ENCODE measurements around the gene NSUN4.

NSUN4 gene

GRCh38 chr1:46403916-46404315 lies 63.3 kb downstream of the NSUN4 start:
- FAIRE-seq (no peak), DNase-seq (ENCODE audit: insufficient read length) (no peak)
- TF ChIP-seq POLR2A (IDR thresholded peaks at IDR 0.05; ENCODE audit: low read depth, low read length) = no peak
- TF ChIP-seq TAF1 (IDR thresholded peaks at IDR 0.05; ENCODE audit: borderline replicate concordance, low read depth, low read length) = no peak
- TF ChIP-seq POLR2AphosphoS5 (IDR thresholded peaks at IDR 0.05; ENCODE audit: low read depth, low read length) = no peak

GRCh38 chr1:46404482-46405196 lies 64.0 kb downstream of the NSUN4 start:
- FAIRE-seq = no peak
- no peak for DNase-seq (ENCODE audit: insufficient read length)
- TF ChIP-seq POLR2AphosphoS5 (IDR thresholded peaks at IDR 0.05; ENCODE audit: low read depth, low read length) (no peak), TAF1 (IDR thresholded peaks at IDR 0.05; ENCODE audit: borderline replicate concordance, low read depth, low read length) (no peak), POLR2A (IDR thresholded peaks at IDR 0.05; ENCODE audit: low read depth, low read length) (no peak)

DNA sequence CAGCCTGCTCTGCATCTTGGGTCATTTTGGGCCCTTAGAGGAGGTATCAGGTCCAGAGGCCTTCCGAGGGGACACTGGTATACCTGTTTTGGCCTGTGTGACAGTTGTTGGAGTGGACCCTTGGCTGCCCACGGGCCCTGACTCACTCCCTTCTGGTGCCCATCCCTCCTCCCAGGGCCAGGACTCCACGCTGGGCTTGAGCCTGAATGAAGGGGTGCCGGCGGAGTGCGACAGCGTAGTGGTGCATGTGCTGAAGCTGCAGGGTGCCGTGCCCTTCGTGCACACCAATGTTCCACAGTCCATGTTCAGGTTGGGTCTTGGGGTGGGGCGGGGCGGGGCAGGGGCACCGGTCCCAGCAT lies 64.6 kb downstream of the NSUN4 start:
- TF ChIP-seq TAF1 (IDR thresholded peaks at IDR 0.05; ENCODE audit: borderline replicate concordance, low read depth, low read length) (no peak), POLR2A (IDR thresholded peaks at IDR 0.05; ENCODE audit: low read depth, low read length) (no peak), POLR2AphosphoS5 (IDR thresholded peaks at IDR 0.05; ENCODE audit: low read depth, low read length) (no peak)
- FAIRE-seq (no peak), DNase-seq (ENCODE audit: insufficient read length) (no peak)

DNA sequence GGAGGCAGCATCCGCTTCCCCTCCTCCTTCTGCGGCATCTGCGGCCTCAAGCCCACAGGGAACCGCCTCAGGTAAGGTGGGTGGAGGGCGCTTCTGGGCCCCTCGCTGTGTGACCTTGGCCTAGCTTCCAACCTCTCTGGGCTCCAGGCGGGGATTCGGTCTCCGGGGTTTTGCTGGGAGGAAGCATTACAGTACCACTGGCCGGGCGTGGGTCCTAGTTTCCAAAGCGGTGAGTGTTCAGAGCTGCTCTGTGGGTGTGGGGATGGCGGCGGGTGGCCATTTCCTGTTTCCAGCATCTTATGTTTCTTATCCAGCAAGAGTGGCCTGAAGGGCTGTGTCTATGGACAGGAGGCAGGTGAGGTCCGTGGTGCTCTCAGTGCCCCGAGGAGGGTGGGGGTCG lies 65.1 kb downstream of the NSUN4 start:
- DNase-seq (ENCODE audit: insufficient read length) (no peak), FAIRE-seq (no peak)

DNA sequence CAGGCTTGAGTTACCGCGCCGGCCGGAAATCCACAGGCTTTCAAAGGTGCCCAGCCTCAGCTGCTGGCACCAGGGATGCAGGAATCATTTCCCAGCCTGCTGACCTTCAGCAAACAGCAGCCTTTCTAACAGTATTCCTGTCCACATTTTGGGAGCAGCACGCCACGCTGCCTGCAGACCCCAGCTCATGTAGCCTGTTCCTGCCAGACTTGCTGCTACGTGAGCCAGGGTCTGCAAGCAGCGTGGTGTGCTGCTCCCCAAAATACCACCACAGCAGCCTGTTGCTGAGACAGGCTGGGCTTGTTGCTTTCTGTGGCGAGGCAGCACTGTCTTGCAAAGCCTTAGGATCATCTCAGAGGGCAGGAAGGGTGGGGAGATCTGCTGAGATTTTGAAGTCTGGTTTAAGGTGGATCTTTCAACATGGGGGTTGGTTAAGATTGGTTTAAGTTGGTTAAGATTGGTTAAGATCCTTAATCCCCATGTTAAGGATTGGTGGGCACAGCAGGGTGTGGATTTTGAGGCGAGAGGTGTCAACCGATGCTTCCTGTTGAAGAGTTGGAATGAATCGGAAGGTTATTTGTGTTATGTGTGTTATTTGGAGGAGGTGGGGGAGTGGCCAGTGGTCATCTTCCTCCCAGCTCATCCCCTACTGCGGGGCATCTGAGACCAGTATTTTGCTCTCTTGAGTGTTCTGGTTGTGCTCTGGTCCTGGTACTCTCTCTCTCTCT lies 66.4 kb downstream of the NSUN4 start:
- no peak for FAIRE-seq
- TF ChIP-seq POLR2A (IDR thresholded peaks at IDR 0.05; ENCODE audit: low read depth, low read length) (no peak), TAF1 (IDR thresholded peaks at IDR 0.05; ENCODE audit: borderline replicate concordance, low read depth, low read length) (no peak), POLR2AphosphoS5 (IDR thresholded peaks at IDR 0.05; ENCODE audit: low read depth, low read length) (no peak)
- DNase-seq (ENCODE audit: insufficient read length) = no peak

More for the DNA sequence above, 65.1 kb downstream of the NSUN4 start:
- TF ChIP-seq TAF1 (IDR thresholded peaks at IDR 0.05; ENCODE audit: borderline replicate concordance, low read depth, low read length) (no peak), POLR2A (IDR thresholded peaks at IDR 0.05; ENCODE audit: low read depth, low read length) (no peak), POLR2AphosphoS5 (IDR thresholded peaks at IDR 0.05; ENCODE audit: low read depth, low read length) (no peak)

- TF ChIP-seq POLR2AphosphoS5 (IDR thresholded peaks at IDR 0.05; ENCODE audit: low read depth, low read length) = no peak
- no peak for TF ChIP-seq POLR2A (IDR thresholded peaks at IDR 0.05; ENCODE audit: low read depth, low read length)
- TF ChIP-seq TAF1 (IDR thresholded peaks at IDR 0.05; ENCODE audit: borderline replicate concordance, low read depth, low read length) = no peak
These were observed 67.0 kb downstream of the NSUN4 start for GRCh38 chr1:46407636-46408035.

DNA sequence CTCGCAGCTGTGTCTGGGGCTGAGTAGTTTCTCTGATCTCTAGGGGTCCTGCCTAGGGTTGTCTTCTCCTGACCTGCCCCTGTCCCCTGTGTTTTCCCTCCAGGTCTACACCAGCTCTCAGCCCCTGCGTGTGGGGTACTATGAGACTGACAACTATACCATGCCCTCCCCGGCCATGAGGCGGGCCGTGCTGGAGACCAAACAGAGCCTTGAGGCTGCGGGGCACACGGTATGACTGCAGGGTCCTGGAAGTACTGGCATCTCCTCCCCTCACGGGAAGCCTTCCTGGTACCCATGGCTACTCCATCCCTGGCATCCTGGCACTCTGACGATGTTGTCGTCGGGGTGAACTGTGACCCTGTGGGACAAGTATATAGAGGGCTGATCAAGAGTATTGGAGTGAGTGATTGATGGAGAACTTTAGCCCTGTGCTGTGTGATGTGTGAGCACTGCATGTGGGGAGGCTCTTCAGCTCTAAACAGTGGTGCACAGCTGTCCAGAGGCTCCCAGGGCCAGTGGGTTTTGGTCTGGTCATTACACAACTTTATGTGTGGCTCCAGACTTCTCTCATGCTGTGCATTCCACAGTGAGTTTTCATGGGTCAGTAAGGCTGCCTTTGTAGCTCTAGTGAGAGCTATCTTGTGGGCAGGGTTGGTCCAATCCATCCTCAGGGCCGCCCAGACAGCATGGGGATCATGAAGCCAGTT lies 67.9 kb downstream of the NSUN4 start:
- no peak for DNase-seq (ENCODE audit: insufficient read length)
- no peak for FAIRE-seq
- TF ChIP-seq TAF1 (IDR thresholded peaks at IDR 0.05; ENCODE audit: borderline replicate concordance, low read depth, low read length) (no peak), POLR2AphosphoS5 (IDR thresholded peaks at IDR 0.05; ENCODE audit: low read depth, low read length) (no peak), POLR2A (IDR thresholded peaks at IDR 0.05; ENCODE audit: low read depth, low read length) (no peak)

More at GRCh38 chr1:46407636-46408035, 67.0 kb downstream of the NSUN4 start:
- DNase-seq (ENCODE audit: insufficient read length) = no peak
- FAIRE-seq = no peak

- DNase-seq (ENCODE audit: insufficient read length) = no peak
- TF ChIP-seq TAF1 (IDR thresholded peaks at IDR 0.05; ENCODE audit: borderline replicate concordance, low read depth, low read length) (no peak), POLR2A (IDR thresholded peaks at IDR 0.05; ENCODE audit: low read depth, low read length) (no peak), POLR2AphosphoS5 (IDR thresholded peaks at IDR 0.05; ENCODE audit: low read depth, low read length) (no peak)
- FAIRE-seq = no peak
These were observed 68.4 kb downstream of the NSUN4 start for GRCh38 chr1:46409063-46409372.

DNA sequence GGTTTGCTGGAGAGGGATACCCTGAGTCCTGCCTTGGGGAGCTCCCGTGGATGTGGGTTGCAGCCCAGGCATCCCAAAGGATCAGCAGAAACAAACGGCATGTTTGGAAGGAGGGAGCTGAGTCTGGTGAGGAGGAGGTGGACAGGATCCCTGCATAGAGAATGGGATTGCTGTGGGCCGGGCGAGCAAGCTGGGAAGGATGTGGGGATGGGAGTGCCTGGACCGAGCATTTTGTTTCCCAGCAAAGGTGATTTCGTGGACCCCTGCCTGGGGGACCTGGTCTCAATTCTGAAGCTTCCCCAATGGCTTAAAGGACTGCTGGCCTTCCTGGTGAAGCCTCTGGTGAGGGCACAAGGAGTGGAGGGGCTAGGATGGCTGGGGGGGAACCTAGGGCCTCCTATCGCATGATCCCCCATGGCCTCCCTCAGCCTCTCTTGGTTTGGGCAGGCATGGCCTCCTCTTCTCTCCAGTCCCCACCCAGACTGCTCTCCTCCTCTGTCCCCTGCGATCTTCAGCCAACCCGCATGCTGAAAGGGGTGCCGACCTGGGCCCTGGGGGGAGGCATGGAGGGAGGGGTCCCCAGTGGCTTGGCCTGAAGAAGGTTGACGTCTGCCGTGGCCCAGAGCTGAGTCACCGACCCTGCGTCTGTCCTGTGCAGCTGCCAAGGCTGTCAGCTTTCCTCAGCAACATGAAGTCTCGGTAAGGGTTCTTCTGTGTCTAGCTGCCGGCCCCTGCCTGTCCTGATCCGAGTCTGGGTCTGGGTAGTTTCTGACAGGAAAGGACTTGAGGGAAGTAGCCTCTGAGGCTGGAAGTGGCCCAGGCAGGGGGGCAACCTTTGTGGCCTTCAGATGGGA lies 69.8 kb downstream of the NSUN4 start:
- TF ChIP-seq POLR2AphosphoS5 (IDR thresholded peaks at IDR 0.05; ENCODE audit: low read depth, low read length) (no peak), POLR2A (IDR thresholded peaks at IDR 0.05; ENCODE audit: low read depth, low read length) (no peak), TAF1 (IDR thresholded peaks at IDR 0.05; ENCODE audit: borderline replicate concordance, low read depth, low read length) (no peak)
- DNase-seq (ENCODE audit: insufficient read length) (no peak), FAIRE-seq (no peak)

GRCh38 chr1:46411010-46411405 lies 70.4 kb downstream of the NSUN4 start:
- TF ChIP-seq POLR2AphosphoS5 (IDR thresholded peaks at IDR 0.05; ENCODE audit: low read depth, low read length) (no peak), POLR2A (IDR thresholded peaks at IDR 0.05; ENCODE audit: low read depth, low read length) (no peak), TAF1 (IDR thresholded peaks at IDR 0.05; ENCODE audit: borderline replicate concordance, low read depth, low read length) (no peak)
- no peak for DNase-seq (ENCODE audit: insufficient read length)
- FAIRE-seq = no peak
